OCI-LY1 (cell line): Measurements from ENCODE around the gene UMAD1.
"Not testable (repeated sequence)": the region's sequence is repeated elsewhere in the genome, so short reads cannot be mapped to it uniquely, and the experiment has no call there.

ENCODE experiments used
- H2AFZ ChIP-seq: fragments of 200-600 bp; sonication (generic), shearing (Covaris generic); 2 replicates; pipeline ENCODE4 v1.6.0; 2014; ENCODE audit warnings: antibody characterized with exemption, mild to moderate bottlenecking, low read length
- H3F3A ChIP-seq: fragments of 200-600 bp; sonication (generic), shearing (Covaris generic); 2 replicates; pipeline ENCODE4 v1.6.0; 2014; ENCODE audit warnings: mild to moderate bottlenecking, antibody characterized with exemption, low read length, moderate library complexity; ENCODE audit not compliant: insufficient read depth
- H3K27ac ChIP-seq: fragments of 200-600 bp; sonication (generic); 2 replicates; pipeline ENCODE4 v1.5.1; 2014; ENCODE audit warnings: low read length, mixed run types, mild to moderate bottlenecking, low read depth; ENCODE audit not compliant: poor library complexity, severe bottlenecking
- H3K27me3 ChIP-seq: fragments of 200-600 bp; sonication (generic); 2 replicates; pipeline ENCODE4 v1.6.0; 2014; ENCODE audit warnings: antibody characterized with exemption, mild to moderate bottlenecking, low read length, moderate library complexity; ENCODE audit not compliant: insufficient read depth
- H3K36me3 ChIP-seq: fragments of 200-600 bp; sonication (generic); 2 replicates; pipeline ENCODE4 v1.6.1; 2014; ENCODE audit warnings: mild to moderate bottlenecking, antibody characterized with exemption, low read length, moderate library complexity, mixed read lengths; ENCODE audit not compliant: insufficient read depth
- H3K4me1 ChIP-seq: fragments of 200-600 bp; sonication (generic); 2 replicates; pipeline ENCODE4 v1.5.1; 2014; ENCODE audit warnings: mild to moderate bottlenecking, low read length, moderate library complexity; ENCODE audit not compliant: insufficient read depth, severe bottlenecking
- H3K4me2 ChIP-seq: fragments of 200-600 bp; sonication (generic), shearing (Covaris generic); 2 replicates; pipeline ENCODE4 v1.6.1; 2014; ENCODE audit warnings: low read length
- H3K4me3 ChIP-seq: fragments of 200-600 bp; sonication (generic); 2 replicates; pipeline ENCODE4 v1.5.1; 2014; ENCODE audit warnings: low read length, low read depth, mild to moderate bottlenecking, mixed read lengths; ENCODE audit not compliant: poor library complexity, severe bottlenecking
- H3K79me2 ChIP-seq: fragments of 200-600 bp; shearing (Covaris generic); 2 replicates; pipeline ENCODE4 v1.6.1; 2016; ENCODE audit warnings: mixed run types, low read length, mixed read lengths; ENCODE audit not compliant: insufficient read depth
- H3K9ac ChIP-seq: fragments of 200-600 bp; sonication (generic), shearing (Covaris generic); 2 replicates; pipeline ENCODE4 v1.6.1; 2014; ENCODE audit warnings: mild to moderate bottlenecking, low read length, mixed read lengths
- H3K9me2 ChIP-seq: fragments of 200-600 bp; sonication (generic), shearing (Covaris generic); 2 replicates; pipeline ENCODE4 v1.6.1; 2014; ENCODE audit warnings: low read depth, mild to moderate bottlenecking, low read length, mixed read lengths
- H3K9me3 ChIP-seq: fragments of 200-600 bp; shearing (Covaris generic); 2 replicates; pipeline ENCODE4 v1.6.1; 2014; ENCODE audit warnings: low read length, mixed read lengths
- H4K20me1 ChIP-seq: fragments of 200-600 bp; sonication (generic), shearing (Covaris generic); 2 replicates; pipeline ENCODE4 v1.6.0; 2016; ENCODE audit warnings: mild to moderate bottlenecking, low read length; ENCODE audit not compliant: insufficient read depth
- CTCF ChIP-seq: fragments of 200-600 bp; sonication (generic), shearing (Covaris generic); IDR thresholded peaks from 2 replicates; pipeline ENCODE4 v1.5.1; 2017; ENCODE audit warnings: mild to moderate bottlenecking, antibody characterized with exemption, low read length, moderate library complexity, mixed read lengths
- EZH2 ChIP-seq: fragments of 200-600 bp; sonication (generic), shearing (Covaris generic); IDR thresholded peaks from 2 replicates; pipeline ENCODE4 v1.8.0; 2017; ENCODE audit warnings: borderline replicate concordance, mixed run types, mild to moderate bottlenecking, antibody characterized with exemption, low read length, moderate library complexity, mixed read lengths

UMAD1 gene

GRCh38 chr7:7821517-7821916 is 181.0 kb downstream of the UMAD1 start:
- Histone ChIP-seq H3K4me1 (peaks cover 46% of the 10 kb centered on the region), H3K9ac (no peak overlapping the region), H3K4me3 (no peak overlapping the region), H3K9me2 (no peaks in the 10 kb centered on the region), H3K79me2 (no peaks in the 10 kb centered on the region), H3F3A (0 out of 2 replicates have a peak, but pooled peaks cover 4% of the 10 kb centered on the region), H3K27ac (peak overlapping the region; percentile 72), H3K4me2 (no peak overlapping the region), H2AFZ (no peak overlapping the region), H3K36me3 (0 out of 2 replicates have a peak, but pooled peaks cover 6% of the 10 kb centered on the region), H3K27me3 (no peaks in the 10 kb centered on the region), H4K20me1 (no peaks in the 10 kb centered on the region), H3K9me3 (no peaks in the 10 kb centered on the region)
- TF ChIP-seq CTCF (no peak), EZH2 (no peak)

DNA sequence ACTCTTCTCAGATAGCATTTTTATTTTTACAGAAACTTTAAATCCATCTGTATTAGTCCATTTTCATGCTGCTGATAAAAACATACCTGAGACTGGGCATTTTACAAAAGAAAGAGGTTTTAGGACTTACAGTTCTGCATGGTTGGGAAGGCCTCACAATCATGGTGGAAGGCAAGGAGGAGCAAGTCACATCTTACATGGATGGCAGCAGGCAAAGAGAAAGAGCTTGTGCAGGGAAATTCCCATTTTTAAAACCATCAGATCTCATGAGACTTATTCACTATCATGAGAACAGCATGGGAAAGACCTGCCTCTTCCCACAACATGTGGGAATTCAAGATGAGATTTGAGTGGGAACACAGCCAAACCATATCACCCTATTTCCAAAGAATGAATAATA is 184.7 kb downstream of the UMAD1 start:
- not testable (repeated sequence) for H4K20me1 ChIP-seq, H3K79me2 ChIP-seq, H3K27me3 ChIP-seq, H3K9me2 ChIP-seq, H3K9ac ChIP-seq, H3K36me3 ChIP-seq, H3K4me3 ChIP-seq, H3F3A ChIP-seq, H2AFZ ChIP-seq, H3K9me3 ChIP-seq, H3K27ac ChIP-seq, H3K4me2 ChIP-seq
- H3K4me1 ChIP-seq, result peaks cover 20% of the 10 kb centered on the region

GRCh38 chr7:7829667-7830066 is 189.1 kb downstream of the UMAD1 start:
- no peaks in the 10 kb centered on the region for H3K27me3 ChIP-seq
- H3K9me2 ChIP-seq, result no peaks in the 10 kb centered on the region
- no peak overlapping the region for H2AFZ ChIP-seq
- no peaks in the 10 kb centered on the region for H3F3A ChIP-seq
- TF ChIP-seq EZH2, result no peak
- TF ChIP-seq CTCF, result no peak
- H3K36me3 ChIP-seq, result 0 out of 2 replicates have a peak, but pooled peaks cover 6% of the 10 kb centered on the region
- H3K9ac ChIP-seq, result no peak overlapping the region
- no peak overlapping the region for H3K4me3 ChIP-seq
- peaks cover 2% of the 10 kb centered on the region for H3K4me1 ChIP-seq
- H3K27ac ChIP-seq, result no peak overlapping the region
- H3K9me3 ChIP-seq, result no peaks in the 10 kb centered on the region
- H3K79me2 ChIP-seq, result no peaks in the 10 kb centered on the region
- H4K20me1 ChIP-seq, result no peaks in the 10 kb centered on the region
- no peak overlapping the region for H3K4me2 ChIP-seq

GRCh38 chr7:7830122-7830878 is 189.7 kb downstream of the UMAD1 start:
- Histone ChIP-seq H3K4me3 (no peak overlapping the region), H3K27ac (no peak overlapping the region), H3K9ac (no peak overlapping the region), H3K4me2 (no peak overlapping the region), H4K20me1 (no peaks in the 10 kb centered on the region), H3K36me3 (0 out of 2 replicates have a peak, but pooled peaks cover 4% of the 10 kb centered on the region), H3K9me3 (no peaks in the 10 kb centered on the region), H3K4me1 (peaks cover 2% of the 10 kb centered on the region), H3F3A (no peaks in the 10 kb centered on the region), H2AFZ (no peak overlapping the region), H3K27me3 (no peaks in the 10 kb centered on the region), H3K9me2 (no peaks in the 10 kb centered on the region), H3K79me2 (no peaks in the 10 kb centered on the region)
- TF ChIP-seq CTCF (no peak), EZH2 (no peak)
